Measurements from ENCODE around the gene KCNJ14. TPM values are rescaled to one million over a fixed set of nuclear protein-coding genes. Genes with fewer than 3 reads are reported as not detected.

The KCNJ14 gene
- total and polyA plus RNA-seq, 2 experiments from 2014 or later, result 0.81 to 0.94 TPM

DNA sequence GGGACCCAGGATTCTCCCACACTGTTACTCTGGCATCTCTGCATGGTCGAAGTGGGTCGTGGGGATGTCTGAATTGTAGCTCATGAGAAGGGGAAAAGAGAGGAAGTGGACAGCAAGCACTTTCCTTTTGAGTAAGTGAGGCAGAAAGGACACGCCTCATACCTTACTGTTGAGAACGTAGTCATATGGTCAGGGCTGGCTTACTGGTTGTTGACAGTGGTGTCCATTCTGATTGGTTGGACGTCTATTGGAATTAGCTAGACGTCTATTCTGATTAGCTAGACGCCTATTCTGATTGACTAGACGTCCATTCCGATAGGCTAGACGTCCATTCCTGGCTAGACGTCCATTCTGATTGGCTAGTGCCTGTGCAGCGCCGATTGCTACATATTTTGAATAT lies 49.5 kb upstream of the KCNJ14 start:
- H3K27me3 ChIP-seq (ENCODE audit: insufficient read depth), result no peaks in the 10 kb centered on the region
- Mint-ChIP-seq H3K27me3 (ENCODE audit: insufficient read depth, low read depth, poor library complexity) (peaks cover 13% of the 10 kb centered on the region), H3K27ac (no peak overlapping the region), H3K36me3 (ENCODE audit: low read depth) (peaks cover 12% of the 10 kb centered on the region), H3K4me3 (no peak overlapping the region), H3K4me1 (peaks cover 34% of the 10 kb centered on the region), H3K9me3 (peaks cover 2% of the 10 kb centered on the region; the same call in 2 of the 3 replicates)
- no peak overlapping the region for H3K4me2 ChIP-seq
- ATAC-seq, result no peak
- H3K4me1 ChIP-seq (ENCODE audit: insufficient read depth), result peaks cover 46% of the 10 kb centered on the region
- DNase-seq (ENCODE audit: low spot score), result no peak
- H3F3A ChIP-seq (replicated peaks; ENCODE audit: low read depth), result peaks cover 17% of the 10 kb centered on the region
- H3K79me2 ChIP-seq (replicated peaks; ENCODE audit: insufficient read depth), result peaks cover 17% of the 10 kb centered on the region
- no peaks in the 10 kb centered on the region for H3K9me2 ChIP-seq (ENCODE audit: insufficient read depth)
- H3K36me3 ChIP-seq (ENCODE audit: insufficient read depth), result no peaks in the 10 kb centered on the region; the same call in 1 of the 2 replicates
- no peak overlapping the region for H3K4me3 ChIP-seq
- H4K20me1 ChIP-seq (replicated peaks; ENCODE audit: insufficient read depth), result no peaks in the 10 kb centered on the region; the same call in 1 of the 2 replicates
- H2AFZ ChIP-seq, result no peak overlapping the region
- TF ChIP-seq, protein P1, sequence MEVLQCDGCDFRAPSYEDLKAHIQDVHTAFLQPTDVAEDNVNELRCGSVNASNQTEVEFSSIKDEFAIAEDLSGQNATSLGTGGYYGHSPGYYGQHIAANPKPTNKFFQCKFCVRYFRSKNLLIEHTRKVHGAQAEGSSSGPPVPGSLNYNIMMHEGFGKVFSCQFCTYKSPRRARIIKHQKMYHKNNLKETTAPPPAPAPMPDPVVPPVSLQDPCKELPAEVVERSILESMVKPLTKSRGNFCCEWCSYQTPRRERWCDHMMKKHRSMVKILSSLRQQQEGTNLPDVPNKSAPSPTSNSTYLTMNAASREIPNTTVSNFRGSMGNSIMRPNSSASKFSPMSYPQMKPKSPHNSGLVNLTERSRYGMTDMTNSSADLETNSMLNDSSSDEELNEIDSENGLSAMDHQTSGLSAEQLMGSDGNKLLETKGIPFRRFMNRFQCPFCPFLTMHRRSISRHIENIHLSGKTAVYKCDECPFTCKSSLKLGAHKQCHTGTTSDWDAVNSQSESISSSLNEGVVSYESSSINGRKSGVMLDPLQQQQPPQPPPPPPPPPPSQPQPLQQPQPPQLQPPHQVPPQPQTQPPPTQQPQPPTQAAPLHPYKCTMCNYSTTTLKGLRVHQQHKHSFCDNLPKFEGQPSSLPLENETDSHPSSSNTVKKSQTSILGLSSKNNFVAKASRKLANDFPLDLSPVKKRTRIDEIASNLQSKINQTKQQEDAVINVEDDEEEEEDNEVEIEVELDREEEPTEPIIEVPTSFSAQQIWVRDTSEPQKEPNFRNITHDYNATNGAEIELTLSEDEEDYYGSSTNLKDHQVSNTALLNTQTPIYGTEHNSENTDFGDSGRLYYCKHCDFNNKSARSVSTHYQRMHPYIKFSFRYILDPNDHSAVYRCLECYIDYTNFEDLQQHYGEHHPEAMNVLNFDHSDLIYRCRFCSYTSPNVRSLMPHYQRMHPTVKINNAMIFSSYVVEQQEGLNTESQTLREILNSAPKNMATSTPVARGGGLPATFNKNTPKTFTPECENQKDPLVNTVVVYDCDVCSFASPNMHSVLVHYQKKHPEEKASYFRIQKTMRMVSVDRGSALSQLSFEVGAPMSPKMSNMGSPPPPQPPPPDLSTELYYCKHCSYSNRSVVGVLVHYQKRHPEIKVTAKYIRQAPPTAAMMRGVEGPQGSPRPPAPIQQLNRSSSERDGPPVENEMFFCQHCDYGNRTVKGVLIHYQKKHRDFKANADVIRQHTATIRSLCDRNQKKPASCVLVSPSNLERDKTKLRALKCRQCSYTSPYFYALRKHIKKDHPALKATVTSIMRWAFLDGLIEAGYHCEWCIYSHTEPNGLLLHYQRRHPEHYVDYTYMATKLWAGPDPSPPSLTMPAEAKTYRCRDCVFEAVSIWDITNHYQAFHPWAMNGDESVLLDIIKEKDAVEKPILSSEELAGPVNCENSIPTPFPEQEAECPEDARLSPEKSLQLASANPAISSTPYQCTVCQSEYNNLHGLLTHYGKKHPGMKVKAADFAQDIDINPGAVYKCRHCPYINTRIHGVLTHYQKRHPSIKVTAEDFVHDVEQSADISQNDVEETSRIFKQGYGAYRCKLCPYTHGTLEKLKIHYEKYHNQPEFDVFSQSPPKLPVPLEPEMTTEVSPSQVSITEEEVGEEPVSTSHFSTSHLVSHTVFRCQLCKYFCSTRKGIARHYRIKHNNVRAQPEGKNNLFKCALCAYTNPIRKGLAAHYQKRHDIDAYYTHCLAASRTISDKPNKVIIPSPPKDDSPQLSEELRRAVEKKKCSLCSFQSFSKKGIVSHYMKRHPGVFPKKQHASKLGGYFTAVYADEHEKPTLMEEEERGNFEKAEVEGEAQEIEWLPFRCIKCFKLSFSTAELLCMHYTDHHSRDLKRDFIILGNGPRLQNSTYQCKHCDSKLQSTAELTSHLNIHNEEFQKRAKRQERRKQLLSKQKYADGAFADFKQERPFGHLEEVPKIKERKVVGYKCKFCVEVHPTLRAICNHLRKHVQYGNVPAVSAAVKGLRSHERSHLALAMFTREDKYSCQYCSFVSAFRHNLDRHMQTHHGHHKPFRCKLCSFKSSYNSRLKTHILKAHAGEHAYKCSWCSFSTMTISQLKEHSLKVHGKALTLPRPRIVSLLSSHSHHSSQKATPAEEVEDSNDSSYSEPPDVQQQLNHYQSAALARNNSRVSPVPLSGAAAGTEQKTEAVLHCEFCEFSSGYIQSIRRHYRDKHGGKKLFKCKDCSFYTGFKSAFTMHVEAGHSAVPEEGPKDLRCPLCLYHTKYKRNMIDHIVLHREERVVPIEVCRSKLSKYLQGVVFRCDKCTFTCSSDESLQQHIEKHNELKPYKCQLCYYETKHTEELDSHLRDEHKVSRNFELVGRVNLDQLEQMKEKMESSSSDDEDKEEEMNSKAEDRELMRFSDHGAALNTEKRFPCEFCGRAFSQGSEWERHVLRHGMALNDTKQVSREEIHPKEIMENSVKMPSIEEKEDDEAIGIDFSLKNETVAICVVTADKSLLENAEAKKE (CRISPR knock-in tag; IDR thresholded peaks at IDR 0.05), result no peak
- TF ChIP-seq POLR2AphosphoS5 (IDR thresholded peaks at IDR 0.05; ENCODE audit: low read depth) (no peak), EZH2phosphoT487 (IDR thresholded peaks at IDR 0.05; ENCODE audit: unreplicated experiment) (no peak), ZNF114 (CRISPR knock-in tag; IDR thresholded peaks at IDR 0.05) (no peak), EZH2 (IDR thresholded peaks at IDR 0.05; ENCODE audit: low read depth, unreplicated experiment) (no peak), STAT1 (IDR thresholded peaks at IDR 0.05; ENCODE audit: unreplicated experiment) (no peak)
- TF ChIP-seq, protein P2, sequence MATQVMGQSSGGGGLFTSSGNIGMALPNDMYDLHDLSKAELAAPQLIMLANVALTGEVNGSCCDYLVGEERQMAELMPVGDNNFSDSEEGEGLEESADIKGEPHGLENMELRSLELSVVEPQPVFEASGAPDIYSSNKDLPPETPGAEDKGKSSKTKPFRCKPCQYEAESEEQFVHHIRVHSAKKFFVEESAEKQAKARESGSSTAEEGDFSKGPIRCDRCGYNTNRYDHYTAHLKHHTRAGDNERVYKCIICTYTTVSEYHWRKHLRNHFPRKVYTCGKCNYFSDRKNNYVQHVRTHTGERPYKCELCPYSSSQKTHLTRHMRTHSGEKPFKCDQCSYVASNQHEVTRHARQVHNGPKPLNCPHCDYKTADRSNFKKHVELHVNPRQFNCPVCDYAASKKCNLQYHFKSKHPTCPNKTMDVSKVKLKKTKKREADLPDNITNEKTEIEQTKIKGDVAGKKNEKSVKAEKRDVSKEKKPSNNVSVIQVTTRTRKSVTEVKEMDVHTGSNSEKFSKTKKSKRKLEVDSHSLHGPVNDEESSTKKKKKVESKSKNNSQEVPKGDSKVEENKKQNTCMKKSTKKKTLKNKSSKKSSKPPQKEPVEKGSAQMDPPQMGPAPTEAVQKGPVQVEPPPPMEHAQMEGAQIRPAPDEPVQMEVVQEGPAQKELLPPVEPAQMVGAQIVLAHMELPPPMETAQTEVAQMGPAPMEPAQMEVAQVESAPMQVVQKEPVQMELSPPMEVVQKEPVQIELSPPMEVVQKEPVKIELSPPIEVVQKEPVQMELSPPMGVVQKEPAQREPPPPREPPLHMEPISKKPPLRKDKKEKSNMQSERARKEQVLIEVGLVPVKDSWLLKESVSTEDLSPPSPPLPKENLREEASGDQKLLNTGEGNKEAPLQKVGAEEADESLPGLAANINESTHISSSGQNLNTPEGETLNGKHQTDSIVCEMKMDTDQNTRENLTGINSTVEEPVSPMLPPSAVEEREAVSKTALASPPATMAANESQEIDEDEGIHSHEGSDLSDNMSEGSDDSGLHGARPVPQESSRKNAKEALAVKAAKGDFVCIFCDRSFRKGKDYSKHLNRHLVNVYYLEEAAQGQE (IDR thresholded peaks at IDR 0.05; ENCODE audit: unreplicated experiment), result no peak
- TF ChIP-seq, protein P3, sequence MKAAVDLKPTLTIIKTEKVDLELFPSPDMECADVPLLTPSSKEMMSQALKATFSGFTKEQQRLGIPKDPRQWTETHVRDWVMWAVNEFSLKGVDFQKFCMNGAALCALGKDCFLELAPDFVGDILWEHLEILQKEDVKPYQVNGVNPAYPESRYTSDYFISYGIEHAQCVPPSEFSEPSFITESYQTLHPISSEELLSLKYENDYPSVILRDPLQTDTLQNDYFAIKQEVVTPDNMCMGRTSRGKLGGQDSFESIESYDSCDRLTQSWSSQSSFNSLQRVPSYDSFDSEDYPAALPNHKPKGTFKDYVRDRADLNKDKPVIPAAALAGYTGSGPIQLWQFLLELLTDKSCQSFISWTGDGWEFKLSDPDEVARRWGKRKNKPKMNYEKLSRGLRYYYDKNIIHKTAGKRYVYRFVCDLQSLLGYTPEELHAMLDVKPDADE (IDR thresholded peaks at IDR 0.05), result no peak
- H3K27ac ChIP-seq (ENCODE audit: low read depth), result no peak overlapping the region

Data from GM23338 (cell line).